HG03571 (cell line): ENCODE measurements around the gene NFASC.

Source experiments
- ATAC-seq: cut with Tn5 transposase; IDR thresholded peaks from one replicate; pipeline ENCODE4 v1.9.1; 2021; ENCODE audit not compliant: unreplicated experiment

NFASC gene

DNA sequence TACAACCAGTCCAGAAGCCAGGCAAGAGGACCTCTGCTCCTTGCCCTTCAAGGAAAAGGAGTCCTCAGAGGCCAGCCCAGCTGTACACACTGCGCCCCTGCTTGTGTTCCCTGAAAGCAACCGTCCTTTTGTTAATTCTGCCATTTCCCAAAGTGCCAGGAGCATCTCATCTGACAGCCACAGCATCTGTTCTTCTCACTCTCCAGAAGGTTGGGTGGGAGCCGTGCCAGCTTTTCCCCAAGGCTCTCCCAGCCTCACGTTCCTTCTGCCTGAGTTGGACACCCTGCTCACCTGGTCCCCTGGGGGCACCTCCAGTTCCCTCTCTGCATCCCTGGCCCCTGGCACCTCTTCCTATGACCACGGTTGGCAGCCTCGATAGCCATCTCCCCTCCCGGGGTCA is 161.8 kb downstream of the NFASC start:
- no peak for ATAC-seq

DNA sequence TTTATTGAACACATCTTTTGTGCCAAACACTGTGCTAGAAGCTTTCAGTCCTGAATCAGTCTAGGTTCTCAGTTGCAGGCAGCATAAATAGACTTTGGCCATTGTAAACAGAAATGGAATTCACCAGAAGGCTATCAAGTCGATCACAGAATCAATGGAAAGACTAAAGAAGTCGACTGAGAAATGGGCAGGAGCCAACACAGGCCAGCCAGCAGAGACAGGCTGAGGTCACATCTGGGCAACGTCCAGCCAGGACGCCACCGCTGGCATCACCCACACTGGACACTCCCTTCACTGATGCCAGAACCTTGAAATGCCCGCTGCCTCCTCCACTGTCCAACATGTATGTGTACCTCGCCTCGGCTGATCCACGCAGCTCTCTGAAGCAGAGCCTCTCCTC is 166.9 kb downstream of the NFASC start:
- no peak for ATAC-seq

DNA sequence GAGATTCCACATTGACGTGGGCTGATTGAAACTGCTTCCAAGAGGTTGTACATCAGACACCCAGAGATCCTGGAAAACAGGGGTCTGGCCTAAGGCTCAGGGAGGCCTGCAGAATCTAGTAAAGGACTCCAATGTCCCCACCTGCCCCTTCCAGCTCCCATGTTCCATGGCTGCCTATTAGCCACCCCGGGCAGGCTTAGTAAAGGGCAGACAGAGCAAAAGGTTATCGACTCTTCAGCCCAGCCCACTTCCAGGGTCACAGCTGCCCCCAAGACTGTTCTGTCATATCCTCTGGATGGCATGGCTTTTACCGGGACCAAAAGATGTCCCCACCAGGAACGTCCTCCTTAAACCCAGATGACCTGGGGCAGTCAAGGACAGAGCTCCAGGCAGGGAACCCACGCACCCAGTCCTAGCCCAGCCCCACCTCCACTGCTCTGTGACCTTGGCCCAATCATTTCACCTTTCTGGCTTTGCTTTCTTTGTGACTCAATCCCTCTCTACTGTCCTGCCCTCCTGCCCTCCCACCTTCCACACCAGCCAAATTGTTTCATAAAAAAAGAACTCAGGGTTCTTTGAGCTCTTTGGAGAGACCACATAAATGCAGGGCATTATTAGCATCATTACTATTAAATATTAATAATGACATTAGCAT is 167.6 kb downstream of the NFASC start:
- ATAC-seq = no peak

DNA sequence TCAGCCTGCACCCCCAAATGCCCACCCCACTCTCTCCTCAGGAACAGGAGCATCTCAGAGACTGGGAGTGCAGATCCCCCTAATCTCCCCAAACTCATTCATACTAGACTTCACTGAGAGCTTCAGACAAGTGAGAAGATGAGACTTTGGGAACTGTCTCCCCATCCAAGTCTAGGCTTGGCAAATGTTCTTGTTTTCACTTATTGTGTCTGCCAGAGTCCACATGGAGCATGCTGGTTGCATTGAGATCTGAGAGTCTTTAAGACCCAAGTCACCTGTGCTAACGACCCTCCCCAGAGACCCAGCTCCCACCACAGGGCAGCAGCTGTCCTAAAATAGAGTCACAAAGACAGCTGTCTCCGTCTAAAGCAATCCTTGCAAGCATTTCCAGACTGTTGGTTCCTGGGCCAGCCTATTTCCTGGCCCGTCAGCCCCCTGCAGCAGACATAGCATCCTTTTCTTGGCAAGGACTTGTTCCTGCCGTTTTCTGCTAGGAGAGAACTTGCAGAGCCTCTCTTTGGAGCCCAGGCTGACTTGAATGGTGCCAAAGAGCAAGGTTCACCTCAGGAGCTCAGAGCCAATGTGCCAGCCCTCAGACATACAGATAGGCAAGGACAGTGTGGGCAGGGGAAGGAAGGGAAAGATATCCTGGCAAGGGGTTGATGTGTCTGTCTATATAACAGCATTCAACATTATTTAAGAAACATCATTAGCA is 170.5 kb downstream of the NFASC start:
- no peak for ATAC-seq

DNA sequence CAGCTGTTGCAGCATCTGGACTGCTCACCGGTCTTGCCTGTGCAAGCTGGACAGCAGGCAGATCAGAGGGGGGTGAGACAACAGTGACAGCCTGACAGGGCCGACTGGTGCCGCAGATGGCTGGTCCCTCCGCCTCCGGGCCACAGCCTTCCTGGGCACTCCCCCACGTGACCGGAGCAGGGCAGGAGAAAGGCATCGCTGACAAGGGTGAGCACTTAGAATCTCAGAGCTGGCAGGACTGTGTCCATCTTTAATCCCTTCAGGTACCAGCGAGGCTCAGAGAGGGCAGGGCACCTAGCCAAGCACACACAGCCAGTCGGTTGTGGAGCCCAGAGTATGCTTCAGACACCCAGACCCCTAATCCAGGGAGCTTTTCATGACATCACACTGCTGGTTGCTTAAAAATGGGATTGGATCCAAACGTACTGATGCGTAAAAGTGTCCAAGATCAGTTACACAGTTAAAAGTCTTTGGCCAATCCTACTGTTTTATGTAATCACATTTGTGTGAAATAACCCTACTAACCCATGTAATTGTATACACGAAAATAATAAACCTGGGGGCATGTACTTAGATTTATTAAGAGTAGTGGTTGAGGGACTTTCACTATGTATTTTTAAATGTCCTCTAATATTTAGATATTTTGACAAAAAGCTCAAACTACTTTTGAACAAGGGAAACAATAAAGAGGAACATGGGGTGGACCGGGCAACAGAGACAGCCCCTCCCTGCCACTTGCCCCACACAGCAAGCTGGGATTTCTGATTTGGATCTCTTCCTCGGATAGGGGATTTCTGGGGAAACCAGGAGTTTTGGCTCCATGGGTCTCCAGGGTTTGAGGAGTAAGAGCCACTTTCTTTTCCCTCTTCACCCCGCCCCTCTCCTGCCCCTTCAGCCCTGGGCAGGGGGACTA is 171.6 kb downstream of the NFASC start:
- no peak for ATAC-seq

DNA sequence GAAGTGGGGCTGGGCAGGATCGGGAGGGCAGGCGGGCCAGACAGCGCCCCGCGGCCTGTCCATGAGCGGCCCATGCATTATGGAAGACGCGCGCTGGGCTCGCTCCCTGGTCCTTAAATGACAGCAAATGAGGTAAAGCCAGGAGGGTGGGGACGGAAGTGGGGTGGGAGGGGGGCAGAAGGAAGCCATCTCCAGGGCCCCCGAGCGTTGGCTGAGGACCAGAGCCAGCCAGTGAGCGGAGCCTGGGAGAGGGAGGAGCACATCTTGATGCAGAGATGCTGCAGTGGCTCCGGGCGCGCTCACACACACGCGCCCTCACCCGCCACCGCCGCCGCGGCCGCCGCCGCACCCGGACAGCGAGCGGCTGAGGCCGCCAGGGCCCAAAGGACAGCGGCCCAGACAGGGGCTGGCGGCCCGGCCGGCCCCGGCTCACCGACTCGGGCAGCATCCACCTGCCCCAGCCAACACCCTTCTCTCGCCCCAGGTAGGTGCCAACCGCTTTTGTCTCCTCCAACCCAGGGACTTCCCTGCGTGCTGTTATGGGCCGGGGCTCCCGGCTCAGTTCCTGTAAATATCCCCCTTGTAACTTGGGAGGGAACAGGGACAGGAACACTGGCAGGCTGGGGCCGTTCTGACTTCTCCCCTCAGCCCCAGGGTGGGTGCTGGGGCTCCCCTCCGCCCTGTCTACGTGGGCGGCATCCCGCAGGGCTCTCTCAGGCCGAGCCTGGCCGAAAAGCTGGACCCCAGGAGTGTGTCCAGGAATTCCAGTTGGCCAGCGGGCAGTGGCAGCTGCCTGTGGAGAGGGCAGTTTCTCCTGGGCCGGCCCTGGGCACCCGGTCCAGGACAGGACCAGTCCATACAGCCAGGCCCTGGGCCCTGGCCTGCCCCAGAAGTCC is 172.5 kb downstream of the NFASC start, which contains the start of gene CNTN2:
Gene CNTN2, plus strand, starts transcription at position 302 of the 896 bp plus-strand sequence. CDS start 9,974 bp downstream, outside the sequence.
- no peak for ATAC-seq

DNA sequence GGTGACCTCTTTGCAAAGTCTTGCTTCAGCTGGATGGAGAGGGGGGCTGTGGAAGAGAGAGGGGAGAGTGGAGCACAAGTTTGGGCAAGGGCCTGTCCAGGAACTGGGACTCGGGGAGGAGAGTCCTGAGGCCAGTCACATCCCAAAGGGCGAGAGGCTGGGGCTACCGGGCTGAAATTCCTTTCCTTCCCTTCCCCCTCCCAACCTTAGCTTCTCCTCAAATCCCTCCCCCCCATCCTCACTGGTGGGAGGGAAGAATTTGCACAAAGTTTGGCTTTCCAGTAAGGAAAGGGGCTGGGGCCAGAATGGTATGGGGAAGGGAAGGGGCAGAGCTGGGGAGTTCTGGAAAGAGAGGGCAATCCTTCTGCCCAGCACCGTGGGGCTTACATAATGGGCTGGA is 173.2 kb downstream of the NFASC start:
- ATAC-seq = no peak

DNA sequence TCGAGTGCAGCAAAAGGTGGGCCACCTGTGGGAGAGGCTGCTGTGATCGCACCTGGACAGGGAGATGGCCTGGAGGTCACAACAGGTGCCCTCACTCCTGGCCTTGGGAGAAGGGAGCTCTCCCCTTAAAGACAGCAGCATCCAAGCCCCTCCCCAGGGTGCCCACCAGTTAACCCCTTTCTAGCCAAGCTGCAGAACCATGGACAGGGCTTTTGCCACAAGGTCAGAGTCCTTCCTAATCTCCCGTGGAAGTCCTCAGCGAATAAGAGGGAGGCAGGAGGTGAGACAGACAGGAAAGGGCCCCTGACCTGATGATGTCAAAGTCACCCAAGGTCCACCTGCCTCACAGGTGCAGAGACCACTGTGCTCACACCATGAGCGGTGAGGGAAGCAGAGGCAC is 174.1 kb downstream of the NFASC start:
- ATAC-seq = no peak

DNA sequence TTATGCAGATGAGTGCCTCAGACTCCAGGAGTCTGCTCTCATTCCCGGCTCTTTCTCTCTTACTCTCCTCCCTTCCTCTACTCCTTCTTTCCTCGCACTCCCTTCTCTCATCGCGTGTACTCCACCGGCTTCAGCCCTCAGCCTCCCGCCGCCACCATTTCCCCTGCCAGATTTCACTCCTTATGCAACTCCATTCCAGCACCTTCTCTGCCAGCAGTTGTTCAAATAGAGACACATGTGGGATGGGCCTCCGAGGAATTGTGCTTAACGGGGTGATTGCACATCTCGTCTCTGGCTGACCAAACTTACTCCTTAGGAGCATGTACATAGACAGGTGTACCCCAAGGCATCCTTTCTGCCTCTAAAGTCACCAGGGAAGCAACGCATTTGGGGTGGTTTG is 174.5 kb downstream of the NFASC start:
- no peak for ATAC-seq

DNA sequence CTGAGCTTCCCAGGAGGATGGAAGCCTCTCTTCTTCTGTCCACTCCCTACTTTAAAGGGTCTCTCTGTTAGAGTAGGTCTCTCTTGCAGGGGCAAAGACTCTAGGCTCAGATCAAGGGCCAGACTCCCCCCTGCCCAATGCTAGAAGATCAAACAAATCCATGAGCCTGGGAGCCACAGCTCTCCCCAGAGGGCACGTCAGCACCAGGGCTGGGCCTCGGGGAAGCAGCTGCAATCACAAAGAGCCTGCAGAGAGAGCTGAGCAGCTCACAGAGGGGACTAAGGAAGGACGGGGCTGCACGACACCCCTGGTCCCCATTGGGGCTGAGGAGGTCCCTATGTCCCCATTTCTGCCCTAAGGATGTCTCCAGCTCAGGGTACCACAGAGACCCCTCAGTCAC is 176.2 kb downstream of the NFASC start:
- no peak for ATAC-seq

DNA sequence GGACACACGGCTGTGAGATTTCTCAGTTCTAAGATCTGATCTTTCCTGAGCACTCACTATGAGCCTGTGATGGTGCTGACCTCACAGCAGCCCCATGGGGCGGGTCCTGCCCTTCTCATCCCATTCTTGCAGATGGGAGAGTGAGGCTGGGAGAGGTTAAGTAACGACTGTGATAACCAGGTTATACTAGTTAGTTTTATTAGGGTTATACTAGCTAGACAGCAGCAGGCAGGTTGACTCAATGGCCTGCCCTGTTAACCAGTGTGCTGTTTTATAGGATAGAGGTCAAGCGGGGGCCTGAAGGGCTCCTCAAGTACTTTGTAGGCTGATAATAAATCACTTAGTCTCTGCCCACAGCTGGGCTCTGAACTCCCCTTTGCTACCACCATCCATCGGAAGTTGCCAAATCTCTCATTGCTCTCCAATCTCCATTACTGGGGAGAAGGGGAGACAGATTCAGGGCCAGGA is 177.1 kb downstream of the NFASC start:
- no peak for ATAC-seq

DNA sequence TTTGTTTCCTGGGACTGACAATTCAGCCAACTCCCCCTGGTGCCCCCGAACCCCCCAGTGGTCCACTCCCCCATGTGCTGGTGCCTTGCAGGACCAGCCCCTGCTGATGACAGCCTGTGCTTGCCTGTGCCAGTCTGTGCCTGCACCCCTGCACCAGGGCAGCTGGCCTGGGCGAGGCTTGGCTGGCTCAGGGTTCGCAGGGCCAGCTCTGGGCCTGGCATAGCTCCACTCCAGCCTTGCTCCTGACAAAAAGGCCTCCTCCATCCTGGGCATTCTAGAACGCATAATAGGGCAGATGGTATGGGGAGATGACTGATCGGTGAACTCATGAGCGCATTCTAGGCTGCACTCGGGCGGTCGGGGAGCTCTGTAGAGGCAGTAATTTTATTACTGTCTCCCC is 177.7 kb downstream of the NFASC start:
- ATAC-seq = no peak

DNA sequence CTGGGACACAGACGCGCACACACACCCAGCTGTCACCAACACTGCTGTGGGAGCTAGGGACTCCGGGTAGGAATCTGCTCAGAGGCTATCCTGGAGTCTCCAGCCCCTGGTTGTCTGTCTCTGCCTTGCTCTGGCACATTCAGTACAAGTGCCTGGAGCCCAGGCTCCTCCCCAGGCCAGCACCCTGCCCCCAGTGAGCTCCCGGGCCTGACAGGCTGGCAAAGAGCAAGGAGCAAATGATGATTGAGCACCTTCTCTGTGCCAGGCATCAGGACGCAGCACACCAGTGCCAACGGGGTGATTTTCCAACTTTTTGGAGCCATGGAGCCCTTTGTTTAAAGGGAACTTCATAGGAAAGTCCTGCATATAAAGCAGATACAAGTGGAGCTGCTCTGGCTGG is 178.8 kb downstream of the NFASC start:
- ATAC-seq = no peak

DNA sequence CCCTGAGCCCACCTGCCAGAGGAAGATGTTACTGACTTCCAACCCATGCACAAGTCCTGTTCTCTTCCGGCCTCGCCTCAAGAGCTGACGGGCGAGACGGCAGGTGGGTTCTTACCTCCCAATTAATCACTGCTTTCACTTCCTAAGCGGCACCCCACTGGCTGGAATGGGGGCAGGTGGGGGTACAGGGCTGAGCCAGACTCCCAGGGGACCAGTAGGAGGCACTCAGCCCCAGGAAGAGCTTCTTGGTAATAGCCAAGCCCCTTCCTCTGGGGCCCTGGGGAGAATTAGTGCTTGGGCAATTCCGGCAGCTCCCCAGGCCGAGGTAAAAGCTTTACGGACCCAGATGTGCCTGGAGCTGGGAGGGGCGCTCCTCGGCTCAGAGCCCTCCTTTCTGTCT is 182.0 kb downstream of the NFASC start:
- ATAC-seq = no peak

DNA sequence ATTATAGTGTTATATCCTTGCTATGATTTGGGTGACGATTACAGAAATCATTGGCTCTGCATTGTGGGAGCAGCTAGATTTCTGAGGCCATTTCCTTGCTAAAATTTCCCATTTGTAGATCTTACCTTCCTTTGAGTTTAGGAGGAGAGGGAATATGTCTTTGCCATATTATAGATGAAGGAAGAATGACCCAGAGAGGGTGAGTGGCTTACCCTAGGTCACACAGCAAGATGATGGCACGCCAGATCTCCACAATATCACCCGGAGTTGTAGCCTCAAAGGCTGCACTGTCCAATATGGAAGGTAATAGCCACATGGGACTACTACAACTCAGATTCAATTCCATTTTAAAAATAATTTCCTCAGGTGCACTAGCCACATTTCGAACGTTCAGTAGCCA is 182.6 kb downstream of the NFASC start:
- no peak for ATAC-seq

DNA sequence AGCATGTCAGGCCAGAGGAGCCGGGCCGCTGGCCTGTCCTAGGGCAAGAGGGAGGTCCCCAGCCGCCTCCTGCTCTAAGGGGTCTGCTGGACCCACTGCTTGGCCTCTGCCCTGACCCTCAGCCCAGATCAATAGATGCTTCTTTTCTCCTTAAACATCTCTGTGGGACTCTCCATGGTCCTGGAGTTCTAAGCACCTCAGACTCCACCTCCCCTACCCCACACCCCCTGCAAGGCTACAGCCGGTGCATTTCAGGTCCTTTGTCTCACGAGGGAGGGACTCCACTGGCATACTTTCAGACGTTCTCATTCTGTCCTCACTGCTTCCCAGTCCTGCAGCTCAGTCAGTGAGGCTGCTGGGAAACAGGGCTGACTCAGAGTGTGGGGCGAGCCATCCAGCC is 183.4 kb downstream of the NFASC start:
- no peak for ATAC-seq

DNA sequence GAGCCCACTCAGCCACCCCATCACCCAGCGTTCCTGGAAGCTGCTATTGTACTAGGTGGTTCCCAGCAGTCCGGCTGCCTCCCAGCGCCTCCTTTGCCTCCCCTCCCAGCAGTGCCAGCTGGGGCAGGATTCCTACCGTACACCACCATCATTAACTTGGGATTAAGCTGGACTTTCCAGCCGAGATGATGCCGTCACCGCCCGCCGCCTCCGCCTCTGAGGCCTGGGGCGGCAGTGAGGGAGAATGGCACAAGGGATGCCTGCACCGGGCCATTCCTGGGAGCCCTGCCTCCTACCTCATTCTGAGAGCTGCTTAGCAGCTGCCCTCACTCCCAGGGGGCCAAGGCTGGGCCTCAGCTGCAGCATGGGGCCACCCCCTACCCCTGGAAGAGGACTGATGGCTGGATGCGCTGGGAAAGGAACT is 185.5 kb downstream of the NFASC start:
- no peak for ATAC-seq

DNA sequence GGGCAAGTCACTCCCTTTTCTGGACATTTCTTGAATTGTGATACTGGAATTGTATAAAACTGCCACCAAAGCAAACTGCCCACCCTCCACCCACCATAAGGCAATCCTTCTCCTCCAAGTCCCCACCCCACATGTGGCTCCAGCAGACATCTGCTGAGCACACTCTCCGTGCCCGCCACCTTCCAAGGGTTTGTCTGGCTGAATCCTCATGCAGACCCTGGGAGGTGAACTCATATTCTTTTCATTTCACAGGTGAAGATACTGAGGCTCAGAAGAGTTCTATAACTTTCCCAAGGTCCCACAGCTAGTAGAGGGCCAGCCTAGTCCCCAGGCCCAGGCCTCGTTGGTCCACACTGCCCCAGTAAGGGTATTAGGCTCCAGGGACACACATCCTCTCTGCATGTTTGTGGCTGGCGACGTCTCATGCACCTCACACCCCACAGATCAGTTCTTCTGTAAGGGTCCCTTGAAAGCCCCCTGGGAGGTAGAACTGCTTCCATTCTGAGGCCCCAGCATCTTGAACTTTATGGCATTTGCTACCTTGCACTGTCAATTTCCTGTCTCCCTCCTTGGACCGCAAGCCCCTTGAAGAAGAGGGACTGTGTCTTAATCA is 186.4 kb downstream of the NFASC start:
- ATAC-seq = no peak

DNA sequence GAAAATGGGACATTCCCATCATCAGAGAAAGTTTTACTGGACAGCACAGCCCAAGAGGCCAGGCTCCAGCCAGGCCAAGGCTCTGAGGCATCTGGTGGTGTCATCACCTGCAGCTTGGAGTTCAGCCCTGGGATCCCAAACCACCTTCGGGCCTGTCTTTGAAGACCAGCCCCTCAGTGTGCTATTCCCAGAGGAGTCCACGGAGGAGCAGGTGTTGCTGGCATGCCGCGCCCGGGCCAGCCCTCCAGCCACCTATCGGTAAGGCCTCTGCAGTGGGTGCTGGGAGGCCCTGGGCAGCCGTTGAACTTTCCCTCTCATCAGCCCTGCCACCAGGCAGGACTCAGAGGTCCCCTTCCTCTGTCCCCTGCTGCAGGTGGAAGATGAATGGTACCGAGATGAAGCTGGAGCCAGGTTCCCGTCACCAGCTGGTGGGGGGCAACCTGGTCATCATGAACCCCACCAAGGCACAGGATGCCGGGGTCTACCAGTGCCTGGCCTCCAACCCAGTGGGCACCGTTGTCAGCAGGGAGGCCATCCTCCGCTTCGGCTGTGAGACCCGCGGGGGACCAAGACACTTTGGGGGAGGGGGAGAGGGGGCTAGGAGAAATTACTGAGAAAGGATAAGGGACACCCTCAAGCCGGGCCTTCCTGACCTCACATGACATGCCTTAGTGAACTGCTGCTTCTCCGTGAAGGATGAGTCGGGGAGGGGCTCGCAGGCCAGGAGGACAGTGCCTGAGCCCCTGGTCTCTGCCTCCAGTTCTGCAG is 187.3 kb downstream of the NFASC start:
- no peak for ATAC-seq
